Measurements from ENCODE around the gene SSC5D.
A peak's percentile ranks its signal among the peaks of the same experiment; 100 is the strongest.

Gene SSC5D

DNA sequence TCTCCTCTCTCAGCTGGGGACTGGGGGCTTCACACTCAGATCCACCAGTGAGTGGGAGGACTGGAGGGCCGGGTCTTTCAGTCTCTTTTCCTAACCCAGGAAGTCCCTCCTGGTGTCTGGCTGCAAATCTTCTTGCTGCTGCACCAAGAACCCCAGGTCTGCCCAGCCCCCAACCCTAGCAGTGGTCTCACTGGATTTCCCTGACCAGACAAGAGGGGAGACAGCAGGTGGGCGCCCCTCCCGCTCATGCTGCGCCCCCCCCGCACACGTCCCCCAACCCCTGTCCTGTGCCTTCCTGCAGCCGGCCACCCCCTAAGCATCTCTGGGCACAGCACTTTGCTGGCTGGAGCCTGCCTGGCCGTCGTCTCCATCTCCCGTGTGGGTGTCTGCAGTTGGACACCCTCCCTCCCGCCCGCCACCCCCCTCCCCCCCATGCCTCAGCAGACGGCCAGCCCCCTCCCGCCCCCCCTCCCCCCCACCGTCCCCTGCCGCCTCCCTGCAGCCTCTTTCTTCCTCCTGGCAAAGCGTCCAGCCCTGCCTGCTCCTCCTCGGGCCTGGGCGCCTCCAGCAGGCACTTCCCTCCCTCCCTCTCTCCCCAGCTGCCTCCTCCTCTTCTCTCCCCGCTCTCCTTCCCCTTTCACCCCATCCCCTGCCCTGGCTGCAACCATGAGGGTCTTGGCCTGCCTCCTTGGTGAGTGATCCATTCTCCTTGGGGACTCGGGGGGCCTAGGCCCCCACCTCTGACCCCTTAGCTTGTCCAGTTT, at the start of gene SSC5D:
Gene SSC5D, plus strand, starts transcription at position 513 of the 764 bp plus-strand sequence. Its CDS starts 154 bp downstream, at position 667.
- peak within 1 kb of the TSS; percentile 59 for H3K4me3 ChIP-seq (ENCODE audit: low read depth, low read length)
- ChIA-PET POLR2A (interaction anchor here (0.5 to 5.2 kb wide), 10 partner anchors 8 to 208 kb away, joined by 3 to 44 read pairs (median 4); partner anchors contain the start of genes HSPBP1, U2AF2, UBE2S and ZNF628), CTCF (interaction anchor here (1.0 to 17.6 kb wide), 8 partner anchors 10 to 145 kb away, joined by 3 to 173 read pairs (median 5); no protein-coding TSS in a partner anchor)
- TF ChIP-seq, protein P1, sequence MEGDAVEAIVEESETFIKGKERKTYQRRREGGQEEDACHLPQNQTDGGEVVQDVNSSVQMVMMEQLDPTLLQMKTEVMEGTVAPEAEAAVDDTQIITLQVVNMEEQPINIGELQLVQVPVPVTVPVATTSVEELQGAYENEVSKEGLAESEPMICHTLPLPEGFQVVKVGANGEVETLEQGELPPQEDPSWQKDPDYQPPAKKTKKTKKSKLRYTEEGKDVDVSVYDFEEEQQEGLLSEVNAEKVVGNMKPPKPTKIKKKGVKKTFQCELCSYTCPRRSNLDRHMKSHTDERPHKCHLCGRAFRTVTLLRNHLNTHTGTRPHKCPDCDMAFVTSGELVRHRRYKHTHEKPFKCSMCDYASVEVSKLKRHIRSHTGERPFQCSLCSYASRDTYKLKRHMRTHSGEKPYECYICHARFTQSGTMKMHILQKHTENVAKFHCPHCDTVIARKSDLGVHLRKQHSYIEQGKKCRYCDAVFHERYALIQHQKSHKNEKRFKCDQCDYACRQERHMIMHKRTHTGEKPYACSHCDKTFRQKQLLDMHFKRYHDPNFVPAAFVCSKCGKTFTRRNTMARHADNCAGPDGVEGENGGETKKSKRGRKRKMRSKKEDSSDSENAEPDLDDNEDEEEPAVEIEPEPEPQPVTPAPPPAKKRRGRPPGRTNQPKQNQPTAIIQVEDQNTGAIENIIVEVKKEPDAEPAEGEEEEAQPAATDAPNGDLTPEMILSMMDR (IDR thresholded peaks at IDR 0.05; ENCODE audit: insufficient read depth, low read length, missing control alignments), result no peak
- DNase-seq (ENCODE audit: low read depth, low spot score), result no peak

- POLR2A ChIA-PET, result no interaction called here
- H3K4me3 ChIP-seq (ENCODE audit: low read depth, low read length), result no peak overlapping the region
- DNase-seq (ENCODE audit: low read depth, low spot score), result no peak
- CTCF ChIA-PET, result interaction anchor here (0.7 to 0.8 kb wide), 2 partner anchors 15 to 21 kb away, joined by 3 to 4 read pairs; no protein-coding TSS in a partner anchor
- TF ChIP-seq, protein P1 (IDR thresholded peaks at IDR 0.05; ENCODE audit: insufficient read depth, low read length, missing control alignments), result no peak
These were observed 49.2 kb upstream of the SSC5D start for GRCh38 chr19:55439052-55439451.

GRCh38 chr19:55440411-55441105, 47.7 kb upstream of the SSC5D start:
- ChIA-PET POLR2A (no interaction called here), CTCF (no interaction called here)
- no peak for DNase-seq (ENCODE audit: low read depth, low spot score)
- H3K4me3 ChIP-seq (ENCODE audit: low read depth, low read length), result no peak overlapping the region
- TF ChIP-seq, protein P1 (IDR thresholded peaks at IDR 0.05; ENCODE audit: insufficient read depth, low read length, missing control alignments), result no peak

- TF ChIP-seq, protein P1 (IDR thresholded peaks at IDR 0.05; ENCODE audit: insufficient read depth, low read length, missing control alignments), result no peak
- no peak for DNase-seq (ENCODE audit: low read depth, low spot score)
- POLR2A ChIA-PET, result no interaction called here
- CTCF ChIA-PET, result interaction anchor here (0.9 to 1.1 kb wide), 2 partner anchors 23 to 26 kb away, joined by 3 read pairs; no protein-coding TSS in a partner anchor
- H3K4me3 ChIP-seq (ENCODE audit: low read depth, low read length), result no peak overlapping the region
These were observed 46.9 kb upstream of the SSC5D start for GRCh38 chr19:55441319-55441691.

- ChIA-PET CTCF (interaction anchor here (0.9 to 1.1 kb wide), 2 partner anchors 23 to 25 kb away, joined by 3 read pairs; no protein-coding TSS in a partner anchor), POLR2A (no interaction called here)
- no peak for DNase-seq (ENCODE audit: low read depth, low spot score)
- no peak overlapping the region for H3K4me3 ChIP-seq (ENCODE audit: low read depth, low read length)
- TF ChIP-seq, protein P1 (IDR thresholded peaks at IDR 0.05; ENCODE audit: insufficient read depth, low read length, missing control alignments), result no peak
These were observed 46.4 kb upstream of the SSC5D start for GRCh38 chr19:55441692-55442321.

Measured in AG04449 (cell line).